ENCODE results near the gene ETV3L.

The ETV3L gene

GRCh38 chr1:157097692-157098091 is 1.9 kb downstream of the ETV3L start:
- Histone ChIP-seq H3K27ac (ENCODE audit: low read depth, low read length) (no peak overlapping the region), H3K4me3 (ENCODE audit: low read length) (no peak overlapping the region), H3K36me3 (ENCODE audit: control insufficient read depth, insufficient read depth, low read length) (no peaks in the 10 kb centered on the region), H3K27me3 (ENCODE audit: control insufficient read depth, insufficient read depth, low read length) (no peaks in the 10 kb centered on the region), H3K4me1 (ENCODE audit: control insufficient read depth, insufficient read depth, low read length) (no peaks in the 10 kb centered on the region), H3K9ac (ENCODE audit: low read length) (no peak overlapping the region)

- H3K4me1 ChIP-seq (ENCODE audit: control insufficient read depth, insufficient read depth, low read length): no peaks in the 10 kb centered on the region
- H3K36me3 ChIP-seq (ENCODE audit: control insufficient read depth, insufficient read depth, low read length): no peaks in the 10 kb centered on the region
- no peak overlapping the region for H3K27ac ChIP-seq (ENCODE audit: low read depth, low read length)
- H3K4me3 ChIP-seq (ENCODE audit: low read length): no peak overlapping the region
- H3K27me3 ChIP-seq (ENCODE audit: control insufficient read depth, insufficient read depth, low read length): no peaks in the 10 kb centered on the region
- no peak overlapping the region for H3K9ac ChIP-seq (ENCODE audit: low read length)
These were observed 2.7 kb downstream of the ETV3L start for GRCh38 chr1:157096881-157097280.

GRCh38 chr1:157095551-157095950 is 4.1 kb downstream of the ETV3L start:
- H3K27ac ChIP-seq (ENCODE audit: low read depth, low read length): no peak overlapping the region
- no peaks in the 10 kb centered on the region for H3K4me1 ChIP-seq (ENCODE audit: control insufficient read depth, insufficient read depth, low read length)
- H3K27me3 ChIP-seq (ENCODE audit: control insufficient read depth, insufficient read depth, low read length): no peaks in the 10 kb centered on the region
- no peak overlapping the region for H3K9ac ChIP-seq (ENCODE audit: low read length)
- H3K4me3 ChIP-seq (ENCODE audit: low read length): no peak overlapping the region
- H3K36me3 ChIP-seq (ENCODE audit: control insufficient read depth, insufficient read depth, low read length): no peaks in the 10 kb centered on the region

GRCh38 chr1:157095091-157095490 is 4.5 kb downstream of the ETV3L start:
- H3K27ac ChIP-seq (ENCODE audit: low read depth, low read length): no peak overlapping the region
- H3K9ac ChIP-seq (ENCODE audit: low read length): no peak overlapping the region
- no peaks in the 10 kb centered on the region for H3K27me3 ChIP-seq (ENCODE audit: control insufficient read depth, insufficient read depth, low read length)
- H3K4me3 ChIP-seq (ENCODE audit: low read length): no peak overlapping the region
- no peaks in the 10 kb centered on the region for H3K4me1 ChIP-seq (ENCODE audit: control insufficient read depth, insufficient read depth, low read length)
- no peaks in the 10 kb centered on the region for H3K36me3 ChIP-seq (ENCODE audit: control insufficient read depth, insufficient read depth, low read length)

- no peaks in the 10 kb centered on the region for H3K27me3 ChIP-seq (ENCODE audit: control insufficient read depth, insufficient read depth, low read length)
- H3K9ac ChIP-seq (ENCODE audit: low read length): no peak overlapping the region
- H3K36me3 ChIP-seq (ENCODE audit: control insufficient read depth, insufficient read depth, low read length): no peaks in the 10 kb centered on the region
- H3K27ac ChIP-seq (ENCODE audit: low read depth, low read length): no peak overlapping the region
- no peak overlapping the region for H3K4me3 ChIP-seq (ENCODE audit: low read length)
- H3K4me1 ChIP-seq (ENCODE audit: control insufficient read depth, insufficient read depth, low read length): no peaks in the 10 kb centered on the region
These were observed 6.8 kb downstream of the ETV3L start for GRCh38 chr1:157092831-157093230.

GRCh38 chr1:157091668-157092273 is 7.8 kb downstream of the ETV3L start:
- no peak overlapping the region for H3K4me3 ChIP-seq (ENCODE audit: low read length)
- no peaks in the 10 kb centered on the region for H3K4me1 ChIP-seq (ENCODE audit: control insufficient read depth, insufficient read depth, low read length)
- no peak overlapping the region for H3K27ac ChIP-seq (ENCODE audit: low read depth, low read length)
- no peak overlapping the region for H3K9ac ChIP-seq (ENCODE audit: low read length)
- H3K27me3 ChIP-seq (ENCODE audit: control insufficient read depth, insufficient read depth, low read length): no peaks in the 10 kb centered on the region
- no peaks in the 10 kb centered on the region for H3K36me3 ChIP-seq (ENCODE audit: control insufficient read depth, insufficient read depth, low read length)

- no peaks in the 10 kb centered on the region for H3K4me1 ChIP-seq (ENCODE audit: control insufficient read depth, insufficient read depth, low read length)
- no peak overlapping the region for H3K4me3 ChIP-seq (ENCODE audit: low read length)
- H3K27me3 ChIP-seq (ENCODE audit: control insufficient read depth, insufficient read depth, low read length): no peaks in the 10 kb centered on the region
- H3K36me3 ChIP-seq (ENCODE audit: control insufficient read depth, insufficient read depth, low read length): no peaks in the 10 kb centered on the region
- H3K9ac ChIP-seq (ENCODE audit: low read length): no peak overlapping the region
- H3K27ac ChIP-seq (ENCODE audit: low read depth, low read length): no peak overlapping the region
These were observed 8.4 kb downstream of the ETV3L start for GRCh38 chr1:157091186-157091585.

- Histone ChIP-seq H3K4me1 (ENCODE audit: control insufficient read depth, insufficient read depth, low read length) (no peaks in the 10 kb centered on the region), H3K27me3 (ENCODE audit: control insufficient read depth, insufficient read depth, low read length) (no peaks in the 10 kb centered on the region), H3K4me3 (ENCODE audit: low read length) (no peak overlapping the region), H3K36me3 (ENCODE audit: control insufficient read depth, insufficient read depth, low read length) (no peaks in the 10 kb centered on the region), H3K27ac (ENCODE audit: low read depth, low read length) (no peak overlapping the region), H3K9ac (ENCODE audit: low read length) (no peak overlapping the region)
These were observed 8.8 kb downstream of the ETV3L start for GRCh38 chr1:157090771-157091170.

GRCh38 chr1:157090196-157090647 is 9.4 kb downstream of the ETV3L start:
- no peak overlapping the region for H3K27ac ChIP-seq (ENCODE audit: low read depth, low read length)
- H3K4me1 ChIP-seq (ENCODE audit: control insufficient read depth, insufficient read depth, low read length): no peaks in the 10 kb centered on the region
- H3K9ac ChIP-seq (ENCODE audit: low read length): no peak overlapping the region
- H3K36me3 ChIP-seq (ENCODE audit: control insufficient read depth, insufficient read depth, low read length): no peaks in the 10 kb centered on the region
- no peak overlapping the region for H3K4me3 ChIP-seq (ENCODE audit: low read length)
- no peaks in the 10 kb centered on the region for H3K27me3 ChIP-seq (ENCODE audit: control insufficient read depth, insufficient read depth, low read length)

GRCh38 chr1:157089789-157090188 is 9.8 kb downstream of the ETV3L start:
- Histone ChIP-seq H3K4me3 (ENCODE audit: low read length) (no peak overlapping the region), H3K27ac (ENCODE audit: low read depth, low read length) (no peak overlapping the region), H3K36me3 (ENCODE audit: control insufficient read depth, insufficient read depth, low read length) (no peaks in the 10 kb centered on the region), H3K27me3 (ENCODE audit: control insufficient read depth, insufficient read depth, low read length) (no peaks in the 10 kb centered on the region), H3K9ac (ENCODE audit: low read length) (no peak overlapping the region), H3K4me1 (ENCODE audit: control insufficient read depth, insufficient read depth, low read length) (no peaks in the 10 kb centered on the region)

- H3K36me3 ChIP-seq (ENCODE audit: control insufficient read depth, insufficient read depth, low read length): no peaks in the 10 kb centered on the region
- no peak overlapping the region for H3K9ac ChIP-seq (ENCODE audit: low read length)
- no peak overlapping the region for H3K4me3 ChIP-seq (ENCODE audit: low read length)
- H3K27ac ChIP-seq (ENCODE audit: low read depth, low read length): no peak overlapping the region
- no peaks in the 10 kb centered on the region for H3K27me3 ChIP-seq (ENCODE audit: control insufficient read depth, insufficient read depth, low read length)
- no peaks in the 10 kb centered on the region for H3K4me1 ChIP-seq (ENCODE audit: control insufficient read depth, insufficient read depth, low read length)
These were observed 11.0 kb downstream of the ETV3L start for GRCh38 chr1:157088607-157089006.

- Histone ChIP-seq H3K27me3 (ENCODE audit: control insufficient read depth, insufficient read depth, low read length) (no peaks in the 10 kb centered on the region), H3K9ac (ENCODE audit: low read length) (no peak overlapping the region), H3K4me3 (ENCODE audit: low read length) (no peak overlapping the region), H3K27ac (ENCODE audit: low read depth, low read length) (no peak overlapping the region), H3K4me1 (ENCODE audit: control insufficient read depth, insufficient read depth, low read length) (no peaks in the 10 kb centered on the region), H3K36me3 (ENCODE audit: control insufficient read depth, insufficient read depth, low read length) (no peaks in the 10 kb centered on the region)
These were observed 12.6 kb downstream of the ETV3L start for GRCh38 chr1:157087030-157087429.

GRCh38 chr1:157086299-157086698 is 13.3 kb downstream of the ETV3L start:
- Histone ChIP-seq H3K4me1 (ENCODE audit: control insufficient read depth, insufficient read depth, low read length) (no peaks in the 10 kb centered on the region), H3K27me3 (ENCODE audit: control insufficient read depth, insufficient read depth, low read length) (no peaks in the 10 kb centered on the region), H3K27ac (ENCODE audit: low read depth, low read length) (no peak overlapping the region), H3K36me3 (ENCODE audit: control insufficient read depth, insufficient read depth, low read length) (no peaks in the 10 kb centered on the region), H3K4me3 (ENCODE audit: low read length) (no peak overlapping the region), H3K9ac (ENCODE audit: low read length) (no peak overlapping the region)

Measured in rectal smooth muscle tissue (tissue), 1 donor.